GM12865 (cell line): ENCODE measurements around the gene TRRAP.

Experiments
- DNase-seq: peaks from one replicate; pipeline ENCODE4 v3.0.0; 2010; ENCODE audit warnings: low read depth
- H3K4me3 ChIP-seq: 2 replicates; pipeline ENCODE4 v1.5.1; 2011; ENCODE audit warnings: mild to moderate bottlenecking, low read depth, low read length, control low read depth
- CTCF ChIP-seq: IDR thresholded peaks from 2 replicates; pipeline ENCODE4 v1.5.1; 2011; ENCODE audit warnings: low read length, control low read depth, low read depth, inconsistent platforms; ENCODE audit not compliant: insufficient read depth; ENCODE audit errors: missing control alignments

The TRRAP gene

GRCh38 chr7:98970016-98970615, 91.8 kb downstream of the TRRAP start:
- no peak for TF ChIP-seq CTCF
- no peak overlapping the region for H3K4me3 ChIP-seq
- no peak for DNase-seq

- H3K4me3 ChIP-seq: no peak overlapping the region
- DNase-seq: no peak
- no peak for TF ChIP-seq CTCF
These were observed 92.5 kb downstream of the TRRAP start for GRCh38 chr7:98970805-98971204.

GRCh38 chr7:98974205-98974604, 95.9 kb downstream of the TRRAP start:
- no peak for DNase-seq

GRCh38 chr7:98974906-98975816, 96.8 kb downstream of the TRRAP start:
- DNase-seq: no peak
- no peak for TF ChIP-seq CTCF
- no peak overlapping the region for H3K4me3 ChIP-seq

More at GRCh38 chr7:98974205-98974604, 95.9 kb downstream of the TRRAP start:
- H3K4me3 ChIP-seq: no peak overlapping the region
- TF ChIP-seq CTCF: no peak

GRCh38 chr7:98976396-98977185, 98.3 kb downstream of the TRRAP start:
- DNase-seq: no peak
- H3K4me3 ChIP-seq: no peak overlapping the region
- TF ChIP-seq CTCF: no peak

- TF ChIP-seq CTCF: no peak
- no peak overlapping the region for H3K4me3 ChIP-seq
- no peak for DNase-seq
These were observed 100.3 kb downstream of the TRRAP start for GRCh38 chr7:98978672-98979071.
